BE2C (cell line): ENCODE data around the gene DISC1.

ENCODE experiments used
- DNase-seq: peaks from one replicate; pipeline ENCODE4 v3.0.0-alpha.2; 2020
- H3K27me3 ChIP-seq: fragments of 250-450 bp; sonication (Bioruptor Pico); 2 replicates; pipeline ENCODE4 v1.5.1; 2020; ENCODE audit warnings: mild to moderate bottlenecking
- H3K36me3 ChIP-seq: fragments of 250-450 bp; sonication (Bioruptor Pico); 2 replicates; pipeline ENCODE4 v1.5.1; 2020; ENCODE audit warnings: mild to moderate bottlenecking
- H3K4me1 ChIP-seq: fragments of 250-450 bp; sonication (Bioruptor Pico); 2 replicates; pipeline ENCODE4 v1.5.1; 2020
- H3K4me3 ChIP-seq: 2 replicates; pipeline ENCODE4 v1.5.1; 2011; ENCODE audit warnings: low read depth, low read length
- H3K9me3 ChIP-seq: fragments of 250-450 bp; sonication (Bioruptor Pico); 2 replicates; pipeline ENCODE4 v1.5.1; 2020
- CTCF ChIP-seq: IDR thresholded peaks from 2 replicates; pipeline ENCODE4 v1.5.1; 2012; ENCODE audit warnings: mild to moderate bottlenecking, low read depth, low read length

DISC1 gene

DNA sequence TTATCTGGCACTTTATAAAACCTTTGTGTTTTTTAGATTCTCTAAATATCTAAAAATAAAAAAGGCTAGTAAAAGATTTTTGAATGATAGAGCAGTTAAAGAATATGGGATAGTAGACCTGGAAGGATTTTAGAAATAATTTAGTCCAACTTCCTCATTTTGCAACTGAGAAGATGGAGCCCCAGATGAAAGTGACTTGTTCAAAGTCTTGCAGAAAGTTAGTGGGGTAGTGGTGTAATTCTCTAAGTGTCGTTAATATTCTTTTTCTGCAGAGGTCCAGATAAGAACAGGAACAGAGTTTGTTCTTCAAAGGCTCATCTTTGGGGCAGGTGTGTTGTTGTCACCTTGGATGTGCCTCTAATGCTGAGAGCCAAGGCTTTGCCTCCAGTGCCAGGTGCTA, 159.5 kb downstream of the DISC1 start:
- no peaks in the 10 kb centered on the region for H3K4me1 ChIP-seq
- TF ChIP-seq CTCF, result no peak
- no peak overlapping the region for H3K4me3 ChIP-seq
- H3K36me3 ChIP-seq, result no peaks in the 10 kb centered on the region
- H3K9me3 ChIP-seq, result no peaks in the 10 kb centered on the region
- no peak for DNase-seq
- no peaks in the 10 kb centered on the region for H3K27me3 ChIP-seq

- DNase-seq, result no peak
- H3K36me3 ChIP-seq, result no peaks in the 10 kb centered on the region
- TF ChIP-seq CTCF, result no peak
- no peaks in the 10 kb centered on the region for H3K27me3 ChIP-seq
- no peaks in the 10 kb centered on the region for H3K4me1 ChIP-seq
- H3K4me3 ChIP-seq, result no peak overlapping the region
- no peaks in the 10 kb centered on the region for H3K9me3 ChIP-seq
These were observed 166.0 kb downstream of the DISC1 start for GRCh38 chr1:231792634-231793033.

DNA sequence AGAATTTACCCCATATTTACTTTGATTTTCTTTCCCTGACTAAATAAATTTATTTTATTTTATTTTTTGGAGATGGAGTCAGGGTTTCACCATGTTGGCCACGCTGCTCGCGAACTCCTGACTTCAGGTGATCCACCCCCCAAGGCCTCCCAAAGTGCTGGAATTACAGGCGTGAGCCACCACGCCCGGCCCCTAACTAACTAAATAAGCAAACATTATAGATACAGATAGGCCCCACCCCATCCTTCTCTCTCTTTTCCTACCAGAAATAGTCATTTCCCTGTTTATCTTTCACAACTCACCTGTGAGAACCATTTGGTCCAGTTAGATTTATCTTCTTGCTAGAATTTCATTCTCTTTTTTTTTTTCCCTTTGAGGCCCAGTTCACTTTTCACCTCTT, 167.3 kb downstream of the DISC1 start:
- H3K4me1 ChIP-seq, result no peaks in the 10 kb centered on the region
- DNase-seq, result no peak
- no peak for TF ChIP-seq CTCF
- H3K4me3 ChIP-seq, result no peak overlapping the region
- H3K27me3 ChIP-seq, result no peaks in the 10 kb centered on the region
- H3K9me3 ChIP-seq, result no peaks in the 10 kb centered on the region
- H3K36me3 ChIP-seq, result no peaks in the 10 kb centered on the region

DNA sequence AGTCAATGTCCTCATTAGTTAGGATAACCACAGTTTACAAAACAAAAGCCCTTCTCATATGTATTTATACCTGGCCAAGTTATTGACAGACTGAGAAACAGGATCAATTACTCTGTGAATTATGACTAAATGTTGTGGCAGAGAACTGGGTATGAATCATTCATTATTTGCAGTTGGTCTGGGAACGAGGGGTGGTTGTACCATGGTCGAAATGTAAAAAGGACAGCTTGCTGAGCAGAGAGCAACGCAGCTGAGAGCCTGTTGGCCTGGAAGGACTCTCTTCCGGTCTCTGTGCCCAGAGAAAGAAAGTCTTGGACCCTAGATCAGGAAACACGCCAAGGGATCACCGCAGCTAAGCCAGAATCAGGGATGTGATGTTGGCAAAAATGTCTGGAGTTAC, 169.6 kb downstream of the DISC1 start:
- no peaks in the 10 kb centered on the region; the same call in 1 of the 2 replicates for H3K4me1 ChIP-seq
- DNase-seq, result no peak
- H3K36me3 ChIP-seq, result no peaks in the 10 kb centered on the region
- no peaks in the 10 kb centered on the region for H3K9me3 ChIP-seq
- no peaks in the 10 kb centered on the region for H3K27me3 ChIP-seq
- no peak for TF ChIP-seq CTCF
- no peak overlapping the region for H3K4me3 ChIP-seq

- no peaks in the 10 kb centered on the region for H3K36me3 ChIP-seq
- H3K4me1 ChIP-seq, result no peaks in the 10 kb centered on the region; the same call in 1 of the 2 replicates
- no peak overlapping the region for H3K4me3 ChIP-seq
- no peak for TF ChIP-seq CTCF
- H3K27me3 ChIP-seq, result no peaks in the 10 kb centered on the region
- H3K9me3 ChIP-seq, result no peaks in the 10 kb centered on the region
- DNase-seq, result no peak
These were observed 172.9 kb downstream of the DISC1 start for GRCh38 chr1:231799363-231799986.

- Histone ChIP-seq H3K4me3 (no peak overlapping the region), H3K36me3 (no peaks in the 10 kb centered on the region), H3K27me3 (no peaks in the 10 kb centered on the region), H3K9me3 (no peaks in the 10 kb centered on the region), H3K4me1 (no peaks in the 10 kb centered on the region; the same call in 1 of the 2 replicates)
- no peak for TF ChIP-seq CTCF
- DNase-seq, result no peak
These were observed 173.5 kb downstream of the DISC1 start for GRCh38 chr1:231800108-231800507.
